ENCODE results near the gene SMARCA2.

The SMARCA2 gene

DNA sequence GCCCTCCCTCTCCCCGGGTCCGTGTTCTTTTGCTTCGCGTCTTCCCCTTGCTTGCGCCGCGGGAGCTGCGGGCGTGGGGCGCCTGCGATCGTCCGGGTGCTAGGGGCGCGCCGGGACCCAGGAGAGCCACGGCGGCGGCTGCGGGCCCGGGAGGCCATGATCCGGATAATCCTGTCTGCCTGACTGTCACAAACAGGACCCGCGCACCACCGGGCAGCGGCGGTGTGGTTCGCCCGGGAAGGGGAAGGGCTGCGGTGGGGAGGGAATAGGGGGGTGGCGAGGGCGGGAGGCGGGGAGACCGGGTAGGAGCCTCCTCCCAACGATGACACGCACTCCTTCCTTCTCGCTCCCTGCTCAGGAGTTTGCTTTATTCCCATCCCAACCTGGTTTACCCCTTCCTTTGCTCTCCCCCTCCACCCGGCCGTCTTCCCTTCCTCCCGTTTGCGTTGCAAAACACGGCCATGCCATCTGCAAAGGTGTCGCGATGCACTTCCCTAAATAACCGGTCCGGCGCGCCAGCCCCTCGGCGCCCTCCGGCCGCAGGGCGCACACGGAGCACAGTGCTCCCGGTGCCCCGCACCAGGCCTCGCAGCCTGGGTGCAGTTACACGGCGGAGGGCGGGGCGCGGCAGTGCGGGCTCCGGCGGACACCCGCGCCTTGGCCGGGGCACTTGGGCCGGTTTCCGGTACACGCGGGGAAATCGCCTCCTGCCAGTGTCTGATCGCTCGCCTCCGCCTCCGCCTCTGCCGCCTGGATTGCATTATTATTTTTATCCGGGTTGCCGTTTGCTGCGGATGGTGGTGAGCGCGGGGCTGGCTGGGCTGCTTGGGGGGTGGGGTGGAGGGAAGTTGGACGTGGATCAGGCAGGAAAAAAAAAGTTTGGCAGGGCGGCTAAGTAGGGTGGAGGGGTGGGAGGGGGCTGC lies 1.5 kb downstream of the SMARCA2 start:
- peak; percentile 87 for DNase-seq

DNA sequence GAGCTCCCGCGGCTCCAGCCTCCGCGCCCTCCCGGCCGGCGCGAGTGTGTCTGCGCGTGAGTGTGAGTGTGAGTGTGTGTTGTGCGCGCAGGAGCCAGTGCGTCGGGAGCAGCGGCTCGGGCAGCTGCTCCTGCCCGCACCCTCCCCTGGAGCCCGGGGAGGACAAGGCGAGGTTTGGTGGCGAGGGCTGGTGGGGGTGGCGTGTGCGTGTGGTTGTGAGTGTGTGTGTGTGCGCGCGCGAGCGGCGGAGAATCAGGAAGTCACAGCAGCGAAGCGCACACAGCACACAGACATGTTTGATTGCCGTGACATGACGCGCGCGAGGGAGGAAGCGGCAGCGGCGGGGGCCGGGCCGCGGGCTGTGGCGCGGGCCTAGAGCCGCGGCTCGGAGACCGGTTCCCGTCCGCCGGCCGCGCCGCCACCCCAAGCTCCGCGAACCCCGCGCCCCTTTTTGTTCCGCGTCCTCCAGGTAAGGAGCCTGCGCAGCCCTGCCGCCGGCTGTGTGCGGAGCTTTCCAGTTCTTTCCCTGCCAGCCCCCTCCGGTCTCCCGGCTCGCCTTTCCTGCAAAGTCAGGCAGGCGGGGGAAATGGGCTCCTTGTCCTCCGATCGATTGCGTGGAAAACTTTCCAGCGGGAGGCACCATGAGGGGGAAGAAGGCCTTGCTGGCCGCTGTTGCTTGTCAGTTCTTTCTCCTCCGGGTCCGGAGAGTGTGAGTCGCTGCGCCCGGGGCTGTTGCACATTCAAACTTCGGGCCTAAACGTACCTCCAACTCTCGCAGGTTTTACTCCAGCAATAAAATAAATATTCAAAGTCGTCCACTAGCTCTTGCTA lies 2.4 kb downstream of the SMARCA2 start:
- DNase-seq, result peak; percentile 93

DNA sequence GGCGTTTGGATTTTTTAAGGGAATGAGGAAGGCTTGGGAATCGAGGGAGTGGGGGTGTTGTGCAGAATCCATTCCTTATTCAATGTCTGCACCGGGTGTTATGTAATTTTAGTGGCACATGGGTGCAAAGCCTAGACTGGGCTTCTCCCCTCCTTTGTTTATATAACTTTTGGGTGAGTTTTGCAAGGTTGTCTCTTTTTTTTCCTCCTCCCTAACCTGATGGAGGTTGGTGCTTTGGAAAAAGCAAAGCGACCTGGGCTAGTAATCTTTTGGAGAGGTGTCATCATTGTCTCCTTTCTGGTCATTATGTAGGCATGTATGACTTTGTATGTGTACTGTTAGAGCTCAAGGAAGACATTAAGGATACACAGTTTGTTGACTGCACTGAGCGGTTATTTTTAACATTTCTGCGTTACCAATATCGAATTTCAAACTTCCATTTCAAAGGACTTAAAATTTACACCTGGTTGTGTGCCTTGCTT lies 3.1 kb downstream of the SMARCA2 start:
- no peak for DNase-seq

DNA sequence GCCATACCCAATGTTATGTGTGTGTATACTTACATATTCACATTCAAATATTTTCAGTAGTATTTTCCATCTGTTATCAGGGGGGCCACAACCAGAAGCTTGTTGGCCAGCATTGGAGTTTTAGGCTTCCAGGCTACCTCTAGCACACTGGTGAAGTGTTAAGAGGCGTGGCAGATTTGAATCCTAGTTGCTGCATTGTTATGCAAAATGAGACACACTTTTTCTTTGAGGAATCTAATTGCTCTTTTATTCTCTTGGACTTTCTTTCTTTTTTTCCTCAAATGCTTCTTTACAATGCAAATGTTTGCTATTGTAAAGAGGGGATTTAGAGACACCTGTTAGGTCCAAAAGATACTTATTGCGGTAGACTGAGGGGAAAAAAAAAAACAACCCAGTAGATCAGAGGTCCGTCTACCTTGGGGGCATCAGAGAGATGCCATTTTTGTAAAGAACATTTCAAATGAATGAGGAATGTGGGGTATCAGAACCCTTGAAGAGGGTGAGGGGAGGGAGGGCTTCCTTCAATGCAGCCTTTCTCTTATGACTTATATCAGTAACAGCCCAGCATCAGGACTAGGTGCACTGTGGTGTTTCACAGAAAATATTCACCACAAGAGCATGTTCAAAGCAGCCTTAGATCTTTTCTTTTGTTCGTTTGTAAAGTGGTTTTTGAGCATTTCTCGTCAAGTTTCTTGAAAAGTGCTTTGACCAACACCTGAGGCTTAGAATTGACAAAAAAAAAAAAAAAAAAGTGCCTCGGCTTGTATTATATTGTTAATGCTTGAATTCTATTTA lies 3.8 kb downstream of the SMARCA2 start:
- no peak for DNase-seq

DNA sequence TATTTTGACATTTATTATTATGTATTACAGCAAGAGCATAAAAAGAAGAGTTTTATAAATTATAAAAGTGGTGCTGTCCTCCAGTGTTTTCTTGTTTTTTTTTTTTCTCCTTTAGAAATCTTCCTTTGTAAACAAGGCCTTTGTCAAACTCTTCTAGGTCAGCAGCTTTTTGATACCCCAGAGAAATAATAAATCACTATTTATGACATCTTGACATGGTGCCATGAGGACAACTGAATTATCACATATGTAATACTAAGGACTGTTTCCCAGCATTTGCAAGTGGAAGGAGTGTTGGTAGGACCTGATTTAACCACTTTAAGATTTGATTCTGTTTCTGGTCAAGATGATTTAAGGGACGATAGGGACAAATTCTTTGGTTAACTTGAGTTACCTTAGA lies 4.6 kb downstream of the SMARCA2 start:
- no peak for DNase-seq

DNA sequence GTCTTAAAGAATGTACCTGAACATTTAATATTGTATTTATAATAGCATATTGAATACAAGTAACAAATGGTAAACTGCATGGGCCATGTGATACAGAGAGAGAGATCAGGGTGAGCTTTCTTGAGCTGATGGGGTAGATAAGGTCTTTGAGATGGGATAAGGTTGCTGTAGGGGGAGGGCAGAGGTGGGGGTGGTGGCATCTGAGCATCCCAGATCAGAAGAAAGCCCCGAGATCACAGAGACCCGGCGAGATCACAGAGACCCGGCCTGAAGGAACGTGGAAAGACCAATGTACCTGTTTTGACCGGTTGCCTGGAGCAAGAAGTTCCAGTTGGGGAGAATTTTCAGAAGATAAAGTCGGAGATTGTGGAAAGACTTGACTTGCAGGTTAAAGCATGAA lies 6.6 kb downstream of the SMARCA2 start:
- DNase-seq, result no peak

DNA sequence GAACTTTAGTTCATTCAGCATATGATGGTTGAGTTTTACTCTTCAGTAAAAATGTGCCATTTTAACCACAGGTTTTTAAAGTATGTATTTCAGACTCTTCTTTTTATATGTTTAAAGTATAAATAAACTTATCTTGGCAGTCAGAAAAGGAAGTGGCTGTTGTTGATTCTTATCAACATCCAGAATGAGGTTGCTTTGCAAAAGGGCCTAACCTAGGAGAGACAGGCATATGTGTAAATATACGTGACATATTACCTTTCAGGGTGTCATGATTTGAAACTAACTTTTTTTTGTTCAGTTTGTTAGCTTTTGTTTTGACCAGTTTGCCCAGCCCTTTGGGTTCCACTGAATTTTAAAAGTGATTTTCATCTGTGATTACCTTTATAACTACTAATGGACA lies 7.4 kb downstream of the SMARCA2 start:
- DNase-seq, result no peak

DNA sequence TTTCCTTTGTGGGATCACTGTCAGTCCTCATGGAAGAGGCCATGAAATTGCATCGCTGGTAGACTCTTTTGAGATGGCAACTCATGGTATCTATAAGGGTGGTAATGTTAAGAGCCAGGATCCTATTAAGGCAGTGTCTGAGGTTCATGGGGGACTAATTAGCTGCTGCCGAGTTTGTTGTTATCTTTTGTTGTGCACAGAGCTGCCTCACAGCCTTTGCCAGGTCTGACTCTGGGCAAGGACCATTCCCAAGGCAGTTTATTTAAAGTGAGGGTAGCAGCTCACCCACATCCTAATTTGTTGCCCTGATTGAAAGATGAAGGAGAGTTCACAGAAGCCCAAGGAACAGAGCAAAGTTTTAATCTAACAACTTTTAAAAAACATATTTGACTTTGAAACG lies 7.9 kb downstream of the SMARCA2 start:
- no peak for DNase-seq

DNA sequence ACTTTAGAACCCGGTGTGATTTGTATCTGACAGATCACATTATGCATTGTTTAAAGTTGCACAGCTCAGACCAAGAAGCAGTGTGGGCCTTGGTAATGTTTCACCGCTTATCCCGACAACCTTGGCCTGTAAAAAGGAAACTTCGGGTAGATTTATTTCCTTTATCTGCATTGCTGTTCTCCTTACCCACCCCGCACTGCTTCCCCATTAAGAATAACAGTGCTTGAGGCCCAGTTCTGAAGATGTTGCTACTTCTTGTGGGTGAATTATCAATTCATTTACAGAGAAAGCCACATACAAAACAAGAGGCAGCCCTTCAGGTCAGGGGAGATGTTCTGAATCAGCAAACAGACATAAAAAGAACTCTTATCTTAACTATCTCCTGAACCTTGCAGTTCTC lies 8.4 kb downstream of the SMARCA2 start:
- no peak for DNase-seq

DNA sequence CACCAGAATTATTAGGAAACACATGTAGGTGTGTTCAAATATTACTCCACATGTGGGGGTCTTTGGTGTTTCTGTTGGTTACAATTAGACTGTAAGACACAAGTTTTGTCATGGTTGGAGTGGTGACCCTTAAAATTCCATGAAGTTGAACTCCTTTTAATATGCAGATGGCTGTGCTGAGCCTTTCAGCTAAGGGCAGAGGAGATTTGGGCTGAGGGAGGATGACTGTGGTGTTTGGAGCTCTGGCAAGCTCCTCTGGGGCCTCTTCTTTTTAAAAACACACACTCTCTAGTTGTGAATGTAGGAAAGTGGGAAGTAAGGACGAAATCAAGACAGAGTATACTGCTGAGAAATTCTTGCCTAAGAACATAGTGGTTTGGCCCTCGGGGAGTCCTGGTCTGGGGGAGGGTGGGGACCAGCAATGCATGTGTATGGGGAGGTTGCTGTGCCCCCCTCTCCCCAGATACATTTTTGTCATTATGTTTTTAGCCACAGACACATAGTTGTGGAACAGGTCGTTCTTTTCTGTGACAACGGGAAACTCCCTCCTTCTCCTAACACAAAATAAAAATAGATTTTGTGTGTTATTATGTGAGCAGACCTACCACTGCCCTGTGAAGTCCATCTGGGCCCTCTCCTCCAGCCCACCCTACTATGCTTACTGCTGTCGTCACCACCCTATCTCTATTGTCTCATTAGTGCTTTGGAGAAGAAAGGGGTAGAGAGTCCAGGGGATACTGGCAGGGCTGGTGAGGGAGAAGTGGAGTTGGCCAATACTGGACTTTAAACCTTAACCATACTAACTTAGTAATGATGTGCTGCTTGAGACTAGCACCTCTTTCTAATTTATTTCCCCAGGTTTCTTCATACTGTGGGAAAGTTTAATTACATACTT lies 10.0 kb downstream of the SMARCA2 start:
- no peak for DNase-seq

DNA sequence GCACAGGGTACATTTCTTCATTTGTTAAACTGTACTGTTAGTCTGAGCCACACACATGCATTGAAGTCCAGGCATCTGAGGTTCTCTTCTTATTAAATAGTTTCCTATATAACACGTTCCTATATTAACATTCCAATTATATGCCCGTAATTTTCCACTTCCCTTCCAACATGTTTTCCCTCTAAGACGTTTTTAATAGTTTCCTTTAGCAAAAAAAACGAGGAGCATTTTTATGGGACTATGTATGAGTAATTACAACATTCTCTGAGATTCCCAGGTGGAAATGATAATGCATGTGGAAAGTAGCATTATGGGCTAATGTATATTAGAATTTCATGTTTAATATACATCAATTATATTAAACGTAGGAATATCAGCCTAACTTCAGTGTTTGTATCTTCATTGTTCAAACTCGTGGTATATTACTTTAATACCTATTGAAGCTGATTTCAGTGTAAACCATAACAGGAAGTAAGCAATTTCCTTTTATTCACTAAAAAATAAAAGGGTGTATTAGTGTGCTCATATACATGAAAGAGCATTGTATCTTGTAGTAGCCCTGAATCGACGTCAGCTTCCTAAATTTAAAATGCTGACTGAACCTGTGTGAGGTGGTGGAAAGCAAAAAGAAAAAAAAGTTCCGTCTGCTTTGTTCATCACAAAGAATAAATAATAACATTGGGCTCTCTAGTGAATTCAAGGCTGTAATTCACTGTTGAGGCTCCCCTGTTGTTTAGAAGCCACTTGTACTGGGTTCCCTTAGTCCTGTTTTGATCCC lies 11.3 kb downstream of the SMARCA2 start:
- no peak for DNase-seq

DNA sequence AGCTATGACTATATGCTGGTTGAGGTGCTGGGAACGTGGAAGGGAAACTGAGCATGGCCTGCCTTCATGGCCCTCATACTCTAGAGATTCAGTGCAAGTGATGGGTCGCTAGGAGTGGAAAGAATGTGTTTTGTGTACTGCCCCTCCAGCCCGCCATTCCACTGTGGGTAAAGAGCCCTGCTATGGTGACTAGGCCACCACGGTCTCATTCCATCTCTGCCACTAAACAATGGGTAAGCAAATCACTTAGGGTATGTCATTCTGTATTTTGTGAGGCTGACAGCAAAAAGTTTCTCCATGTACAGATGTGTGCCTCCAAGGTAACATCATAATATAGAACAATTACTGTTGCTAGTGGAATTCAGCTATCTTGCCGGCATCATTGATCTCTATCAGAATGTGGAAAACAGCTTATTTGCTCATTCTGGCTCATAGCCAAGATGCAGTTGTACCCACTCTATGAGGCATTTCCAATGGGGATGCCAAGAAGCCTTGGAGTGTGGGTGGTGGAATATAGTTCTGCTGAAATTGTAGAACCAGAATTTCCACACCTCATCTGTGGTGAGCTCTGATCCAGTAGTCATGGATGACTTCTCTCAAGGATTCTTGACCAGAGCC lies 12.5 kb downstream of the SMARCA2 start:
- no peak for DNase-seq

DNA sequence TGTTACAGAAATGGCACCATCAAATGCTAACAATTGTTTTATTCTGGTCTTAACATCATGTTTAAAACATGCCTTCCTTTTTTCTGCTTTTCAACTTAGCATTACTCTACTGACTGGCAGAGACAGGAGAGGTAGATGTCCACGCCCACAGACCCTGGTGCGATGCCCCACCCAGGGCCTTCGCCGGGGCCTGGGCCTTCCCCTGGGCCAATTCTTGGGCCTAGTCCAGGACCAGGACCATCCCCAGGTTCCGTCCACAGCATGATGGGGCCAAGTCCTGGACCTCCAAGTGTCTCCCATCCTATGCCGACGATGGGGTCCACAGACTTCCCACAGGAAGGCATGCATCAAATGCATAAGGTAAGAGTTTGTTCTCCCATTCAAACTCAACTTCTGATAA lies 13.7 kb downstream of the SMARCA2 start:
- no peak for DNase-seq

DNA sequence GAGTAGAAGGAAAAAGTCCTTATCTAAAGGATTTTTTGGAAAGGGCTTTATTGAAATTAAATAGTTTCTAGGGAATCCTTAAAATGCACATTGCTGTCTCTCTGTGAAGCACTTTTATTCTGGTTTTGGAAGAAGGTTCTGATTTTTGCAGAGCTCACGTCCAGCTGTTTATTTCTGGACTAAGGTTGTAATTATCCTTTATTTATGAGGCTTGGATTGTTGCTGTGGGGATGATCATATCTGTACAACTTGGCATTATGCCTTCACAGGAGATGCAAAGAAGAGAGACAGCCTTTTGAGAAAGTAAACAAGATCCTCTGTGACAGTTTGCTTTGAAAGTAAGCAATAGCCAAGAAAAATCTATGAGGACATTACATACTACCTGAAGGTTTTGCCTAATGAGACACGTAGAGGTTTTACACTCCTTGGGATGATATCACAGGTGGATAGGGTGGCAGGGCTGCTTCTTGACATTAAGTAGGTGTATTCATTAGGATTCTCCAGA lies 14.6 kb downstream of the SMARCA2 start:
- DNase-seq, result no peak

DNA sequence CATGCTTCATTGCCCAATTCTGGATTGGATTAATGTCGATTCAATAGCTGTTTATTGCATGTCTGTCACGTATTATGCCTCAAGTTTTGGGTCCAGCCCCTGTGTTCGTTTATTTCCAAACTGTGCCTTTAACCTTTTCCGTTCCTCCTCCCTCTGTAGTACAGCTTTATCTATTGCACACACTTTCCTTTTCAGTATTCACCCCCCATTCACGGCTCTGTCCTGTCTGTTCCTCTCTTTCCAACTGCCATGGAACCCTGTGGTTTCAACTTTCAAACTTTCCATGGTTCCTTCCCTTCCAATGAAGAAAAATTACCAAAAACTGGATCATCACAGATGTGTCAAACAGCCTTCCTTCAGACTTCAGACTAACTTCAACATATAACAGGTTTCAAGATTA lies 17.1 kb downstream of the SMARCA2 start:
- DNase-seq, result no peak

DNA sequence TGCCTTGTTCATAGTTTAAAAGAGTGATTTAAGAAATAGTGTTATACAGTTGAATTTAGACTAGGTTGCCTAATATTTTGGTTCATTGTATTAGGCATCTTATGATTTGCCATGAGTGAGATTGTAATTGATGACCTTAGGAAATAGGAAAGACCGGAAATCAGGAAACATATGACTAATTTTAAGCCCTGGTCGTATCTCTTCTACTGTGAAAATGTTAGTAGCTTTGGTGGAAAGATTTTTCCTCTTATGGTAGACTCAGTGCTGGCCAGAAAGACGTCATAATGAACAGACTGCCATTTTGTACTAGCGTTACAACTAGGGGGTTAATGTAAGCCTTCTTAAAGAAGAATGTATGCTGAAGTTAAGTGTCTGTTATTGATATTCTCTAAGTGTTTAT lies 21.7 kb downstream of the SMARCA2 start:
- DNase-seq, result no peak

DNA sequence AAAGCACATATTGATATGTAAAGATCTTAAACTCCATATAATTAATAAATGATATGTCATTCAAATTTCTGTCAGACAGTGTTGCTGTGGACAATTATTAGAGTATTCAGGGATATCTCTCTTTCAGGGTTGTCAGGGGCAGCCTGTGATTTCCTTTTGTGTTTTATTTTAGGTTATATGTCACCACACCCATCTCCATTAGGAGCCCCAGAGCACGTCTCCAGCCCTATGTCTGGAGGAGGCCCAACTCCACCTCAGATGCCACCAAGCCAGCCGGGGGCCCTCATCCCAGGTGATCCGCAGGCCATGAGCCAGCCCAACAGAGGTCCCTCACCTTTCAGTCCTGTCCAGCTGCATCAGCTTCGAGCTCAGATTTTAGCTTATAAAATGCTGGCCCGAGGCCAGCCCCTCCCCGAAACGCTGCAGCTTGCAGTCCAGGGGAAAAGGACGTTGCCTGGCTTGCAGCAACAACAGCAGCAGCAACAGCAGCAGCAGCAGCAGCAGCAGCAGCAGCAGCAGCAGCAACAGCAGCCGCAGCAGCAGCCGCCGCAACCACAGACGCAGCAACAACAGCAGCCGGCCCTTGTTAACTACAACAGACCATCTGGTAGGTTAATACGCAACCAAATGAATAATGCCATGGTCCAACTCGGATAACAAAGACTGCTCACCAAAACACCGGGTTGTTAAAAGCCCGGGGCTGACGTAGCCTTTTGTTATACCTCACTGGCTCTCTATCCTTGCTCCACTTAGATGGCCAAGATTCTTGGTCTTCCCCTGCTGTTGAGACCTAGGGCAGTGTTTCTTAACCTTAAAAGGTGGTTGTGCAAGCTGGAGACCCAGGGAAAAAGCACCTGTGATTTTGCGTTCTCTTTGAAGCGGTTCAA lies 24.4 kb downstream of the SMARCA2 start:
- DNase-seq, result no peak

DNA sequence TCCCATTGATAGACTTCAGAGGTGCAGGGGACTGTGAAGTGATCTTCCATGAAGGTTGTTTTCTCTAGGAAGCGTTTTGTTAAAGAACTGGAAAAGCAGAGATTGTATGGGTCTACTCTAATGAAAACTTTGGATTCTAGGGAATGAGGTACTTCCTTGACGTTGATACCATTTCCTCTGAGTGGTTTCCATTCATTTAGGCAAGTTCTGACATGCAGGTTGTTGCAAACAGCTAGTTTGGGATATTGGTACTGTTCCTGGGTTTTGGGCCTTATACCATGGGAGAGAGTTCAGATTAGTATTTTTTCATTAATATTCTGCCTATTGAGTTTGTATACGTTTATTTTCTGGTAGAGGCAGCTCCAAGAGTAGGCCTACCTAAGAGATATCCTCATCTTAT lies 25.7 kb downstream of the SMARCA2 start:
- DNase-seq, result no peak

DNA sequence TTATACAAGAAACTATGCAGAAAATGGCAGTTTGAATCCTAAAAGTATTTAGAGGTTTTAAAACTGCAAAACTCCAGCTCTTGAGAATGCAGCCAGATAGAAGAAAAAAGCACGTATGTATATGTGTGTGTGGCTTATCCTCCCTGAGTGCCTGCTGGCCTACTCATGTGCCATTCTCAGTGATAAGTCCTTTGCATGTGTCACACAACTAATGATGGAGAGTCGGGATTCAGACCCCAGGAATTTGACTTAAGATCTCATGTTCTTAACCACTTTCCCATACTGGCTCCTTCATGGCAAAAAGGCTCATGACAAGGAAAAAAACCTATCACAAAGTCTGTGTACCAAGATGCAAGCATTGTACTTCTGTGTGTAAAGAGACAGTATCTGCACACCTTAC lies 26.6 kb downstream of the SMARCA2 start:
- no peak for DNase-seq
